K562 (cell line): Measurements from ENCODE around the gene HEATR1. TPM values are rescaled to one million over a fixed set of nuclear protein-coding genes. Genes with fewer than 3 reads are reported as not detected.

Source experiments
- ATAC-seq: fragments of 200-7000 bp; cut with Tn5 transposase; 3 replicates; pipeline ENCODE4 v1.9.1; 2020; ENCODE audit warnings: moderate library complexity
- BruUV-seq: library from RNA; stranded (reverse); fragments of 400-500 nt; replicated peaks from 2 replicates; lab custom pipeline; 2021; lab: Mats Ljungman, UMichigan
- CTCF ChIA-PET: fragments of 300-600 bp; formaldehyde crosslinking; extraction: SDS; loops from one replicate; lab custom pipeline; 2021; ENCODE audit warnings: low intra/inter-chr PET ratio; lab: Yijun Ruan, JAX
- POLR2A ChIA-PET: fragments of 300-600, 350-650 bp; sonication (Branson Sonifier 250); formaldehyde crosslinking; extraction: SDS; loops from one replicate; lab custom pipeline; 2021; ENCODE audit warnings: antibody characterized with exemption, inconsistent platforms; lab: Yijun Ruan, JAX
- DNase-seq, 4 experiments: peaks; one replicate each; pipeline versions ENCODE4 v3.0.0 to v3.0.0-alpha.2; 2011 to 2018; ENCODE audit warnings: low spot score in 3 of 4, mixed read lengths in 3 of 4; ENCODE audit errors: extremely low read depth in 1 of 4
- FAIRE-seq: peaks from 2 replicates; lab custom pipeline; 2011; peaks lifted over from hg19 to GRCh38; lab: Jason Lieb, UNC
- H2AFZ ChIP-seq: 2 replicates; pipeline ENCODE4 v1.6.0; 2011; ENCODE audit warnings: low read depth, low read length, control low read depth, inconsistent platforms
- H3K27ac ChIP-seq: fragments of 200-600 bp; 3 replicates; pipeline ENCODE4 v1.8.0; 2011; ENCODE audit warnings: low read depth, mild to moderate bottlenecking, control low read depth, inconsistent platforms, low read length, moderate library complexity, mixed read lengths; ENCODE audit errors: extremely low read depth
- H3K27me3 ChIP-seq, 2 experiments: fragments of 300-600 bp in 1 of 2; 2 replicates in 1 of 2; 3 replicates in 1 of 2; pipeline versions ENCODE4 v1.6.0 to v1.8.0; 2011; ENCODE audit warnings: inconsistent platforms in 2 of 2, low read length in 2 of 2, mild to moderate bottlenecking in 1 of 2, mixed read lengths in 1 of 2, moderate library complexity in 1 of 2; ENCODE audit not compliant: control insufficient read depth in 2 of 2, insufficient read depth in 2 of 2
- H3K36me3 ChIP-seq: fragments of 300-600 bp; 3 replicates; pipeline ENCODE4 v1.8.0; 2011; ENCODE audit warnings: mild to moderate bottlenecking, low read length, inconsistent platforms; ENCODE audit not compliant: control insufficient read depth, insufficient read depth
- H3K4me1 ChIP-seq, 2 experiments: fragments of 200-600 bp in 1 of 2; replicated peaks in 1 of 2; 2 replicates in 1 of 2; 3 replicates in 1 of 2; pipeline versions ENCODE4 v1.5.1 to v1.8.0; 2011; ENCODE audit warnings: inconsistent platforms in 2 of 2, low read length in 2 of 2, mild to moderate bottlenecking in 1 of 2, mixed read lengths in 1 of 2, moderate library complexity in 1 of 2; ENCODE audit not compliant: control insufficient read depth in 2 of 2, insufficient read depth in 2 of 2
- H3K4me2 ChIP-seq: 2 replicates; pipeline ENCODE4 v1.6.1; 2011; ENCODE audit warnings: low read length, control low read depth, inconsistent platforms, mixed read lengths; ENCODE audit not compliant: insufficient read depth
- H3K4me3 ChIP-seq: fragments of 200-600 bp; sonication (generic), shearing (Covaris generic); 2 replicates; pipeline ENCODE4 v1.5.1; 2016; ENCODE audit warnings: control low read depth, inconsistent platforms
- H3K79me2 ChIP-seq: fragments of 200-600 bp; 3 replicates; pipeline ENCODE4 v1.8.0; 2011; ENCODE audit warnings: low read length, inconsistent platforms; ENCODE audit not compliant: control insufficient read depth, insufficient read depth
- H3K9ac ChIP-seq, 2 experiments: 2 replicates each; pipeline versions ENCODE4 v1.6.0 to v1.6.1; 2011; ENCODE audit warnings: low read depth in 2 of 2, low read length in 2 of 2, control low read depth in 1 of 2, inconsistent platforms in 1 of 2, mild to moderate bottlenecking in 1 of 2, mixed read lengths in 1 of 2; ENCODE audit not compliant: insufficient read depth in 1 of 2
- H3K9me1 ChIP-seq: one replicate; pipeline ENCODE4 v1.6.0; 2011; ENCODE audit warnings: inconsistent platforms, mild to moderate bottlenecking, low read length, moderate library complexity; ENCODE audit not compliant: control insufficient read depth, insufficient read depth
- H3K9me3 ChIP-seq: replicated peaks from 2 replicates; pipeline ENCODE4 v1.5.1; 2011; ENCODE audit warnings: low read depth, low read length, inconsistent platforms; ENCODE audit not compliant: control insufficient read depth, insufficient read depth
- H4K20me1 ChIP-seq: replicated peaks from 2 replicates; pipeline ENCODE4 v1.6.1; 2011; ENCODE audit warnings: low read length, inconsistent platforms, mixed read lengths; ENCODE audit not compliant: control insufficient read depth, insufficient read depth
- ATF1 ChIP-seq, 2 experiments: fragments of 450-650 bp in 1 of 2; IDR thresholded peaks; 2 replicates each; pipeline ENCODE4 v1.6.1; 2016; ENCODE audit warnings: missing compliant biosample characterization in 1 of 2, missing genetic modification characterization in 1 of 2
- CAMTA2 ChIP-seq: fragments of 250-450 bp; sonication (Bioruptor Pico); conservative IDR thresholded peaks from 2 replicates; pipeline ENCODE4 v1.5.1; 2022
- HCFC1 ChIP-seq: IDR thresholded peaks from 2 replicates; pipeline ENCODE4 v1.6.1; 2012; ENCODE audit warnings: low read depth, low read length, improper control_type of control experiment
- HEY1 ChIP-seq: fragments of 250-450 bp; sonication (Bioruptor Pico); IDR thresholded peaks from 2 replicates; pipeline ENCODE4 v1.5.0; 2020; ENCODE audit warnings: mild to moderate bottlenecking, moderate library complexity, borderline replicate concordance
- MECOM ChIP-seq: fragments of 250-450 bp; sonication (Bioruptor Pico); IDR thresholded peaks from 2 replicates; pipeline ENCODE4 v1.8.0; 2022; ENCODE audit warnings: inconsistent platforms
- MEIS2 ChIP-seq: fragments of 450-650 bp; IDR thresholded peaks from 2 replicates; pipeline ENCODE4 v1.6.1; 2014; ENCODE audit warnings: mild to moderate bottlenecking; ENCODE audit not compliant: partially characterized antibody
- MTA2 ChIP-seq: fragments of 450-650 bp; IDR thresholded peaks from 2 replicates; pipeline ENCODE4 v1.6.1; 2016; ENCODE audit warnings: low read depth
- PRMT5 ChIP-seq: sonication (generic); formaldehyde crosslinking; IDR thresholded peaks from 2 replicates; pipeline ENCODE4 v1.5.0; 2020; ENCODE audit warnings: missing genetic modification reagents
- PRPF4 ChIP-seq: fragments of 200-400 bp; formaldehyde crosslinking; IDR thresholded peaks from one replicate; pipeline ENCODE4 v1.6.1; 2017; ENCODE audit warnings: low read length, low read depth, mild to moderate bottlenecking; ENCODE audit not compliant: insufficient read depth, poor library complexity, severe bottlenecking
- RBM39 ChIP-seq: fragments of 200-400 bp; formaldehyde crosslinking; optimal IDR thresholded peaks from 2 replicates; pipeline ENCODE3; 2018; ENCODE audit warnings: low read depth, low read length
- SIRT6 ChIP-seq: IDR thresholded peaks from one replicate; pipeline ENCODE4 v1.6.1; 2012; ENCODE audit warnings: low read depth, mild to moderate bottlenecking, control low read depth, inconsistent platforms, low read length, moderate library complexity
- SMARCA5 ChIP-seq: fragments of 450-650 bp; IDR thresholded peaks from 2 replicates; pipeline ENCODE4 v1.6.1; 2016
- THRAP3 ChIP-seq: fragments of 450-650 bp; IDR thresholded peaks from 2 replicates; pipeline ENCODE4 v1.6.1; 2016; ENCODE audit warnings: mild to moderate bottlenecking, inconsistent platforms, borderline replicate concordance
- ZNF274 ChIP-seq: IDR thresholded peaks from 2 replicates; pipeline ENCODE4 v1.6.1; 2011; ENCODE audit warnings: low read depth, mild to moderate bottlenecking, low read length, moderate library complexity, borderline replicate concordance
- ZNF668 ChIP-seq: fragments of 250-450 bp; sonication (Bioruptor Pico); IDR thresholded peaks from 2 replicates; pipeline ENCODE4 v1.8.0; 2022; ENCODE audit warnings: mild to moderate bottlenecking, inconsistent platforms
- ZNF717 ChIP-seq: fragments of 250-450 bp; sonication (Bioruptor Pico); IDR thresholded peaks from 2 replicates; pipeline ENCODE4 v1.5.0; 2021
- WGBS: fragments of 100-300 bp; shearing (Covaris generic); methylation state at CpG from one replicate; pipeline ENCODE4 v1.1.6; 2016; ENCODE audit warnings: low coverage, mixed read lengths; ENCODE audit not compliant: insufficient coverage; ENCODE audit errors: missing lambda C conversion rate; 5-methylcytosine and 5-hydroxymethylcytosine counted together
- in situ Hi-C: fragments of 300-500 bp; cut with MboI; formaldehyde crosslinking; loops from 4 replicates; pipeline ENCODE4 v1.15.0; 2018; ENCODE audit warnings: inconsistent platforms, mixed read lengths
- intact Hi-C: fragments of 100-400 bp; cut with micrococcal nuclease; formaldehyde crosslinking; loops from 2 replicates; pipeline ENCODE4 v1.14.2; 2022
- polyA plus RNA-seq, 8 experiments: library from polyadenylated mRNA; depleted of rRNA in 4 of 8; stranded (reverse) in 5 of 8; unstranded in 3 of 8; fragments of >200 nt; fragmentation: Nextera tagmentation in 2 of 8; fragmentation: Illumina TruSeq in 1 of 8; extraction: Ambion mirVana in 2 of 8; extraction: Trizol in 1 of 8; gene quantifications; 2 replicates each; pipeline versions ENCODE4 v1.2.1 to v1.2.3, GENCODE V29; 2011 to 2014; ENCODE audit warnings: inconsistent platforms in 1 of 8, missing spikeins in 1 of 8
- total RNA-seq, 7 experiments: library from RNA; depleted of rRNA in 6 of 7; stranded (reverse); fragments of >200 nt in 6 of 7; fragmentation: Illumina TruSeq in 2 of 7; extraction: Trizol in 2 of 7; gene quantifications; 2 replicates each; pipeline versions ENCODE4 v1.2.1 to v1.2.3, GENCODE V29; 2011 to 2021; ENCODE audit warnings: low replicate concordance in 1 of 7
- TF ChIP-seq, protein P1 (sequence below): fragments of 250-450 bp; sonication (Bioruptor Pico); IDR thresholded peaks from 2 replicates; pipeline ENCODE4 v1.5.0; 2020; ENCODE audit warnings: mild to moderate bottlenecking
- TF ChIP-seq, protein P2 (sequence below), 2 experiments: IDR thresholded peaks in 1 of 2; conservative IDR thresholded peaks in 1 of 2; 2 replicates each; pipeline ENCODE4 v1.6.1; 2016; ENCODE audit warnings: low read depth in 2 of 2, mild to moderate bottlenecking in 1 of 2, missing compliant biosample characterization in 1 of 2, missing genetic modification characterization in 1 of 2, moderate library complexity in 1 of 2

The HEATR1 gene
- total and polyA plus RNA-seq, 9 of the 15 experiments (the other 6 are each of a cell fraction or from before 2014, with no cell fraction given) = 28.3 to 108 (median 50.9) TPM

GRCh38 chr1:236502579-236502971, 101.7 kb downstream of the HEATR1 start (continued):
- TF ChIP-seq SMARCA5 (peak; percentile 54; the same call in 1 of the 2 replicates), HEY1 (no peak), SIRT6 (no peak), PRPF4 (no peak), MECOM (CRISPR knock-in tag) (0 out of 2 replicates have a peak, but pooled peaks have one; percentile 34), RBM39 (no peak), THRAP3 (peak; percentile 83; the same call in 1 of the 2 replicates), ATF1 (CRISPR knock-in tag; IDR thresholded peaks at IDR 0.05) (no peak), ATF1 (tag; IDR thresholded peaks at IDR 0.05) (no peak), CAMTA2 (no peak), ZNF717 (CRISPR knock-in tag) (no peak)

DNA sequence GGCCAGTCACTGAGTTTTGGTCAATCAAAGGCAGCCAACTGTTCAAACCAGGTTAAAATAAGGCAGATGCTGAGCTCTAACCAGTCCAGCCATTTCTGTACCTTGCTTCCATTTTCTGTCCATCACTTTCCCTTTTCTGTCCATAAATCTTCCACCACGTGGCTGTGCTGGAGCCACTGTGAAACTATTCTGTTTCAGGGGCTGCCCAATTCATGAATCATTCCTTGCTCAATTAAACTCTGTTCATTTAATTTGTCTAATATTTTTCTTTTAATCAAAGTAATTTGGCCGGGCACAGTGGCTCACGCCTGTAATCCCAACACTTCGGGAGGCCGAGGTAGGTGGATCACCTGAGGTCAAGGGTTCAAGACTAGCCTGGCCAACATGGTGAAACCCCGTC, 103.2 kb downstream of the HEATR1 start:
- no peaks in the 10 kb centered on the region for H3K9me3 ChIP-seq
- H3K79me2 ChIP-seq = no peaks in the 10 kb centered on the region
- ChIA-PET POLR2A (interaction anchor here (0.6 to 0.8 kb wide), 3 partner anchors 21 to 1262 kb away, joined by 3 read pairs; no protein-coding TSS in a partner anchor), CTCF (no interaction called here)
- H3K4me2 ChIP-seq = no peak overlapping the region
- in situ Hi-C loops (no loop called here), intact Hi-C loops (no loop called here)
- no peak overlapping the region for H3K9ac ChIP-seq
- BruUV-seq = no TSS peak
- 70% methylated on average over 6 of the region's 6 CpGs for WGBS
- H3K36me3 ChIP-seq = no peaks in the 10 kb centered on the region
- H3K9me1 ChIP-seq = no peaks in the 10 kb centered on the region
- no peak for FAIRE-seq
- ATAC-seq = no peak
- no peaks in the 10 kb centered on the region; a peak in 1 of 5 replicates for H3K27me3 ChIP-seq
- no peak overlapping the region for H3K27ac ChIP-seq
- H3K4me1 ChIP-seq = peaks cover 5 to 6% of the 10 kb centered on the region in 2 experiments; a peak in 3 of 5 replicates
- H4K20me1 ChIP-seq = no peaks in the 10 kb centered on the region
- TF ChIP-seq, protein P1, sequence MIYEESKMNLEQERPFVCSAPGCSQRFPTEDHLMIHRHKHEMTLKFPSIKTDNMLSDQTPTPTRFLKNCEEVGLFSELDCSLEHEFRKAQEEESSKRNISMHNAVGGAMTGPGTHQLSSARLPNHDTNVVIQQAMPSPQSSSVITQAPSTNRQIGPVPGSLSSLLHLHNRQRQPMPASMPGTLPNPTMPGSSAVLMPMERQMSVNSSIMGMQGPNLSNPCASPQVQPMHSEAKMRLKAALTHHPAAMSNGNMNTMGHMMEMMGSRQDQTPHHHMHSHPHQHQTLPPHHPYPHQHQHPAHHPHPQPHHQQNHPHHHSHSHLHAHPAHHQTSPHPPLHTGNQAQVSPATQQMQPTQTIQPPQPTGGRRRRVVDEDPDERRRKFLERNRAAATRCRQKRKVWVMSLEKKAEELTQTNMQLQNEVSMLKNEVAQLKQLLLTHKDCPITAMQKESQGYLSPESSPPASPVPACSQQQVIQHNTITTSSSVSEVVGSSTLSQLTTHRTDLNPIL (CRISPR knock-in tag) = no peak
- TF ChIP-seq ZNF274 (no peak), PRMT5 (CRISPR knock-in tag) (no peak), ZNF668 (CRISPR knock-in tag) (no peak), MTA2 (no peak), HCFC1 (no peak), MEIS2 (peak; percentile 9)
- TF ChIP-seq, protein P2, sequence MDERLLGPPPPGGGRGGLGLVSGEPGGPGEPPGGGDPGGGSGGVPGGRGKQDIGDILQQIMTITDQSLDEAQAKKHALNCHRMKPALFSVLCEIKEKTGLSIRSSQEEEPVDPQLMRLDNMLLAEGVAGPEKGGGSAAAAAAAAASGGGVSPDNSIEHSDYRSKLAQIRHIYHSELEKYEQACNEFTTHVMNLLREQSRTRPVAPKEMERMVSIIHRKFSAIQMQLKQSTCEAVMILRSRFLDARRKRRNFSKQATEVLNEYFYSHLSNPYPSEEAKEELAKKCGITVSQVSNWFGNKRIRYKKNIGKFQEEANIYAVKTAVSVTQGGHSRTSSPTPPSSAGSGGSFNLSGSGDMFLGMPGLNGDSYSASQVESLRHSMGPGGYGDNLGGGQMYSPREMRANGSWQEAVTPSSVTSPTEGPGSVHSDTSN (CRISPR knock-in tag; IDR thresholded peaks at IDR 0.05; ENCODE audit: low read depth) = no peak
- TF ChIP-seq, protein P2 (tag; conservative IDR thresholded peaks at IDR 0.05; ENCODE audit: low read depth) = 0 out of 2 replicates have a peak, but pooled peaks have one; percentile 24
- H2AFZ ChIP-seq = no peak overlapping the region
- no peak for DNase-seq
- H3K4me3 ChIP-seq = no peak overlapping the region
